CD4-positive, alpha-beta memory T cell (primary cell): ENCODE data around the gene GAR1. TPM values are rescaled to one million over a fixed set of nuclear protein-coding genes. Genes with fewer than 3 reads are reported as not detected.
"Not testable (repeated sequence)": the region's sequence is repeated elsewhere in the genome, so short reads cannot be mapped to it uniquely, and the experiment has no call there.

Experiments
- CTCF ChIA-PET: fragments of 350-600 bp; sonication (Branson Sonifier 250); formaldehyde crosslinking; loops from one replicate; lab custom pipeline; 2021; ENCODE audit warnings: inconsistent platforms; ENCODE audit not compliant: partially characterized antibody; lab: Charles Lee
- POLR2A ChIA-PET: fragments of 350-600 bp; sonication (Branson Sonifier 250); formaldehyde crosslinking; loops from one replicate; lab custom pipeline; 2021; ENCODE audit not compliant: partially characterized antibody; lab: Charles Lee
- DNase-seq, 5 donors: peaks; one replicate each; pipeline versions ENCODE4 v3.0.0 to v3.0.0-alpha.2; 2020 to 2022; ENCODE audit warnings: mixed read lengths in 1 of 5
- H3K27ac ChIP-seq: one replicate; pipeline ENCODE4 v1.7.0; 2013; ENCODE audit warnings: low read depth, low read length
- H3K27me3 ChIP-seq: 2 replicates; pipeline ENCODE4 v1.7.0; 2013; ENCODE audit warnings: mild to moderate bottlenecking, low read length, moderate library complexity; ENCODE audit not compliant: insufficient read depth
- H3K36me3 ChIP-seq: 2 replicates; pipeline ENCODE4 v1.7.0; 2013; ENCODE audit warnings: mild to moderate bottlenecking, low read length, moderate library complexity; ENCODE audit not compliant: insufficient read depth
- H3K4me1 ChIP-seq: 2 replicates; pipeline ENCODE4 v1.7.0; 2013; ENCODE audit warnings: mild to moderate bottlenecking, low read length, moderate library complexity; ENCODE audit not compliant: insufficient read depth
- H3K4me3 ChIP-seq, 2 donors: one replicate each; pipeline ENCODE4 v1.7.0; 2013; ENCODE audit warnings: low read length in 2 of 2, mild to moderate bottlenecking in 1 of 2
- H3K9me3 ChIP-seq, 2 donors: one replicate each; pipeline ENCODE4 v1.7.0; 2013; ENCODE audit warnings: low read length in 2 of 2, control low read depth in 1 of 2; ENCODE audit not compliant: control insufficient read depth in 1 of 2
- H3K27ac Mint-ChIP-seq, 7 donors: one replicate each; pipeline ENCODE4 v1.8.0; 2020 to 2021; ENCODE audit warnings: mixed read lengths in 7 of 7, mild to moderate bottlenecking in 6 of 7, inconsistent platforms in 3 of 7, moderate library complexity in 3 of 7
- H3K27me3 Mint-ChIP-seq, 2 donors: one replicate each; pipeline ENCODE4 v1.8.0; 2020 to 2021; ENCODE audit warnings: mixed read lengths in 2 of 2
- H3K36me3 Mint-ChIP-seq, 2 donors: one replicate each; pipeline ENCODE4 v1.8.0; 2020 to 2021; ENCODE audit warnings: mixed read lengths in 2 of 2, inconsistent platforms in 1 of 2, mild to moderate bottlenecking in 1 of 2
- H3K4me1 Mint-ChIP-seq, 4 donors: one replicate each; pipeline ENCODE4 v1.8.0; 2020 to 2021; ENCODE audit warnings: mixed read lengths in 4 of 4, mild to moderate bottlenecking in 1 of 4
- H3K4me3 Mint-ChIP-seq, 8 donors: one replicate each; pipeline ENCODE4 v1.8.0; 2020 to 2021; ENCODE audit warnings: mixed read lengths in 8 of 8, mild to moderate bottlenecking in 7 of 8, moderate library complexity in 6 of 8, inconsistent platforms in 3 of 8
- H3K9me3 Mint-ChIP-seq, 8 donors: one replicate each; pipeline ENCODE4 v1.8.0; 2020 to 2021; ENCODE audit warnings: mixed read lengths in 8 of 8, mild to moderate bottlenecking in 5 of 8, inconsistent platforms in 3 of 8, moderate library complexity in 1 of 8
- intact Hi-C: fragments of 100-400 bp; cut with micrococcal nuclease; formaldehyde crosslinking; loops from one replicate; pipeline ENCODE4 v1.15.1; 2023
- polyA plus RNA-seq, 2 donors: library from polyadenylated mRNA; unstranded; fragments of 300-500 nt; fragmentation: Illumina TruSeq; gene quantifications; one replicate each; pipeline ENCODE4 v1.2.3, GENCODE V29; 2021
- total RNA-seq, 2 experiments: library from RNA; stranded (reverse); gene quantifications; one replicate each; pipeline ENCODE4 v1.2.3, GENCODE V29; 2021

GAR1 gene
- total and polyA plus RNA-seq, 4 experiments from 2014 or later = 10.4 to 22.6 (median 13.9) TPM

DNA sequence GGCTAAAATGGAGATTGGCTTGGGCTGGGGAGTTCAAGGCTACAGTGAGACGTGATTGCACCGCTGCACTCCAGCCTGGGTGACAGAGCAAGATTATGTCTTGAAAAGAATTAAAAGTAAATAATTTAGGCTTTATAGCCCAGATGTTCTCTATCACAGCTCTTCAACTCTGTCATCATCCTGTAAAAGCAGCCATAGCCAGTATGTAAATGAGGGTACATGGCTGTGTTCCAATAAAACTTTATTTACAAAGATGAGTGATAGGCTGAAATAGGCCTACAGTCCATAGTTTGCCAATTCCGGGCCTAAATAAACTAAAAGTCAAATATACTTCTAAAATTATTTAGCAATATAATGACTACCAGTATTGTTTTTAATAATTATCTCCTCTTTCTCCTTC is 21.4 kb downstream of the GAR1 start:
- H3K27ac Mint-ChIP-seq = no peak overlapping the region
- H3K9me3 ChIP-seq = no peaks in the 10 kb centered on the region
- H3K9me3 Mint-ChIP-seq = peaks cover 0 to 3% (median 0%) of the 10 kb centered on the region in 8 donors
- H3K27me3 ChIP-seq = no peaks in the 10 kb centered on the region
- H3K4me3 Mint-ChIP-seq = no peak overlapping the region
- CTCF ChIA-PET = no interaction called here
- intact Hi-C loops = no loop called here
- no peaks in the 10 kb centered on the region for H3K4me1 Mint-ChIP-seq
- H3K27me3 Mint-ChIP-seq = no peaks in the 10 kb centered on the region
- no peak overlapping the region for H3K27ac ChIP-seq
- POLR2A ChIA-PET = no interaction called here
- H3K4me3 ChIP-seq = no peak overlapping the region
- H3K36me3 Mint-ChIP-seq = peaks cover 5 to 28% of the 10 kb centered on the region in 2 donors
- H3K36me3 ChIP-seq = no peaks in the 10 kb centered on the region
- H3K4me1 ChIP-seq = no peaks in the 10 kb centered on the region
- DNase-seq = no peak

DNA sequence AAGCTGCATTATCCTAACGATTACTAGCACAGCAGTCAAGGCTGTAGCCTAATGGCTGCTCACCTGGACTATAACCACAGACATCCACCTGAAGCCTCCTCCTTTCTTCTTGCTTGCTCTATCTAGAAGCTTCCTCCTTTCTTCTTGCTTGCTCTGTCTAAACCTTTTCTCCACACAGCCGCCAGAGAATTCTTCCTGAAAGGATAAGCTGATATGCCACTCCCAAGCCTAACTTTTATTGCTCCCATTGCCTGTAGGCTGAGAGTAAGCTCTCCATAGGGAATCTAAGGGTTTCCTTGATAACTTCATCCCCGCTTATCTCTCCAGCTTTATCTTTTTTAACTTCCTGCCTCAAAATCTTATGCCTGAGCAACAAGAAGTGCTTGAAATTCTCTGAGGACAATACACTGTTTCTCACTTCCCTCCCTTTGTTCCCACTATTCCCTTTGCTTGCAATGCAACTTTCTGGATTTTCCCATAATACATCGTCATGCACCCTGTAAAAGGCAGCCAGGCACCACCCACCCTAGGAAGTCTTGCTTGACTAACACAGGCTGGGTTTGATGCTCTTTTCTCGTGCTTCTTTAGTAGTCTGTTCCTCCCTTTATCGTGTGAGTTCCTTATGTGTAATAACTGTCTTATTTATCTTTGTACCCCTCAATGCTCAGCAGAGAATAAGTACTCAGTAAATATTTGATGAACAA is 31.0 kb downstream of the GAR1 start:
- Mint-ChIP-seq H3K36me3 (no peaks in the 10 kb centered on the region), H3K9me3 (no peaks in the 10 kb centered on the region), H3K4me1 (no peaks in the 10 kb centered on the region), H3K4me3 (no peak overlapping the region), H3K27ac (no peak overlapping the region), H3K27me3 (no peaks in the 10 kb centered on the region)
- no peak overlapping the region for H3K4me3 ChIP-seq
- CTCF ChIA-PET = no interaction called here
- H3K27me3 ChIP-seq = no peaks in the 10 kb centered on the region
- no peaks in the 10 kb centered on the region for H3K4me1 ChIP-seq
- no peaks in the 10 kb centered on the region for H3K9me3 ChIP-seq
- POLR2A ChIA-PET = no interaction called here
- DNase-seq = no peak
- H3K27ac ChIP-seq = no peak overlapping the region
- intact Hi-C loops = no loop called here
- no peaks in the 10 kb centered on the region for H3K36me3 ChIP-seq

DNA sequence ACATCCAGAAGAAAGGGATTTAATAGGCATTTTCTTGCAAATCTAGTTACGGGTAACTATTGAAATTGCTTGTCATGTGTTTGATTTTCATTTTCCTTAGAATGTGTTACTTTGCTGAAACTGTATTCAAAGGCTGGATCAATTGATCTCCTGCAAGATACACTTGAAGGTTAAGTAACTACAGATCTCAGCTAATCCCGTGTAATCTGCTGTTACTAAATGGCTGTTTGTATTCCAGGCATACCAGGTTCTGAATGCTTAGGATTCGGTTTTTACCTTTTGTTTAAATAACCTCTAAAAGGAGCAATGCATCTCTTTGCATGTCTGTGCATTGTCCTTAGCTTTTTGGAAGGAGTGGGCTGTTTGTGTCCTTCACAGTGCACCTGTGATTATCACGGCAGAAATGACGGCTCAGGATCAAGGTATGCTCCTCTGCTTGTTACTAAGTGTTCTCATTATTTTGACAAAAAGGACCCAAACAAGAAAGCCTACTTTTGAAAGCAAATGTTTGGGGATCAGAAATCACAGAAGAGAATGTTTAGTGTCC is 32.4 kb downstream of the GAR1 start, which contains the start of gene LRIT3:
LRIT3 (plus strand) TSS at position 212 of the 547 bp plus-strand sequence; CDS start at position 307, 95 bp downstream.
- Mint-ChIP-seq H3K27ac (no peak within 1 kb of the TSS), H3K27me3 (no peaks in the 10 kb centered on the region), H3K4me1 (peaks cover 0 to 1% (median 0%) of the 10 kb centered on the region in 4 donors), H3K36me3 (peaks cover 6 to 8% of the 10 kb centered on the region in 2 donors), H3K4me3 (no peak within 1 kb of the TSS), H3K9me3 (peaks cover 0 to 2% (median 0%) of the 10 kb centered on the region in 8 donors)
- POLR2A ChIA-PET = no interaction called here
- Histone ChIP-seq H3K27ac (no peak within 1 kb of the TSS), H3K9me3 (no peaks in the 10 kb centered on the region), H3K4me1 (no peaks in the 10 kb centered on the region), H3K36me3 (no peaks in the 10 kb centered on the region), H3K27me3 (no peaks in the 10 kb centered on the region), H3K4me3 (no peak within 1 kb of the TSS)
- CTCF ChIA-PET = no interaction called here
- intact Hi-C loops = no loop called here
- no peak for DNase-seq

DNA sequence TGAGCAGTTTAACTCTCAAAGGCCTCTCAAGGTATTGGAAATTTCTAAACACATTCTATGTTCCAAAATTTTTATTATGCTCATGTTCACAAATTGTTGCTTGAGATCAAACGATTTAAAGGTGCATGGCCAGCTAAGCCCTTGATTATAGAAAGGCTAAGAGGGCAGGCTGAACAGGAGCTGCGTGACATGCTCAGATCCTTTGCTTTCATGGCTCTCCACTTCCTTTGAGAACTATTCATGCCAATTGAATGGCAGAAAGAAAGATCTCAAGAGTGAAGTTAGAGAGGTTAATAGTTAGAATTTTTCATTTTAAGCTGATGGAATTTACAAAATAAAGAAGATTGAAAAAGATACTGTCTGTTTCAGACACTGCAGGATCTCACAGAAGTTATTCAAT is 32.9 kb downstream of the GAR1 start:
- Mint-ChIP-seq H3K4me1 (peaks cover 0 to 7% (median 0%) of the 10 kb centered on the region in 4 donors), H3K9me3 (peaks cover 0 to 5% (median 0%) of the 10 kb centered on the region in 8 donors), H3K27me3 (no peaks in the 10 kb centered on the region), H3K4me3 (no peak overlapping the region), H3K27ac (no peak overlapping the region), H3K36me3 (peaks cover 10 to 13% of the 10 kb centered on the region in 2 donors)
- intact Hi-C loops = no loop called here
- Histone ChIP-seq H3K27ac (no peak overlapping the region), H3K4me1 (no peaks in the 10 kb centered on the region), H3K36me3 (no peaks in the 10 kb centered on the region), H3K4me3 (no peak overlapping the region), H3K9me3 (no peaks in the 10 kb centered on the region), H3K27me3 (no peaks in the 10 kb centered on the region)
- DNase-seq = no peak
- CTCF ChIA-PET = no interaction called here
- POLR2A ChIA-PET = no interaction called here

DNA sequence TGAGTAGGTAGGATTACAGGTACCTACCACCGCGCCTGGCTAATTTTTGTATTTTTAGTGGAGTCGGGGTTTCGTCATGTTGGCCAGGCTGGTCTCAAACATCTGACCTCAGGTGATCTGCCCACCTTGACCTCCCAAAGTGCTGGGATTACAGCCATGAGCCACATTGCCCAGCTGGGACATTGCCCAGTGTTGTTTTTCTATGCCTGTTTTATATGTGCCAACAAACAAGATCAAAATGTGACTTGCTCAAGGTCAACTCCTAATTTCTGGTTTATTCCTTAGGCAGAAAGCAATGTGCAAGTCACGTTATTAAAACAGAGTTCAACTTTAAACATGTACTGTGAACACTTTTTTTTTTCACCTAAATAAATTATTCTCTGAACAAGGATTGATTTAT is 35.0 kb downstream of the GAR1 start:
- intact Hi-C loops = no loop called here
- CTCF ChIA-PET = no interaction called here
- Histone ChIP-seq H3K27ac (no peak overlapping the region), H3K4me1 (no peaks in the 10 kb centered on the region), H3K4me3 (no peak overlapping the region), H3K27me3 (no peaks in the 10 kb centered on the region), H3K9me3 (no peaks in the 10 kb centered on the region), H3K36me3 (no peaks in the 10 kb centered on the region)
- no peak overlapping the region for H3K27ac Mint-ChIP-seq
- no peak for DNase-seq
- POLR2A ChIA-PET = no interaction called here
- H3K4me1 Mint-ChIP-seq = peaks cover 0 to 11% (median under 1%) of the 10 kb centered on the region in 4 donors
- peaks cover 0 to 5% (median 0%) of the 10 kb centered on the region in 8 donors for H3K9me3 Mint-ChIP-seq
- no peaks in the 10 kb centered on the region for H3K27me3 Mint-ChIP-seq
- peaks cover 13 to 27% of the 10 kb centered on the region in 2 donors for H3K36me3 Mint-ChIP-seq
- no peak overlapping the region for H3K4me3 Mint-ChIP-seq

DNA sequence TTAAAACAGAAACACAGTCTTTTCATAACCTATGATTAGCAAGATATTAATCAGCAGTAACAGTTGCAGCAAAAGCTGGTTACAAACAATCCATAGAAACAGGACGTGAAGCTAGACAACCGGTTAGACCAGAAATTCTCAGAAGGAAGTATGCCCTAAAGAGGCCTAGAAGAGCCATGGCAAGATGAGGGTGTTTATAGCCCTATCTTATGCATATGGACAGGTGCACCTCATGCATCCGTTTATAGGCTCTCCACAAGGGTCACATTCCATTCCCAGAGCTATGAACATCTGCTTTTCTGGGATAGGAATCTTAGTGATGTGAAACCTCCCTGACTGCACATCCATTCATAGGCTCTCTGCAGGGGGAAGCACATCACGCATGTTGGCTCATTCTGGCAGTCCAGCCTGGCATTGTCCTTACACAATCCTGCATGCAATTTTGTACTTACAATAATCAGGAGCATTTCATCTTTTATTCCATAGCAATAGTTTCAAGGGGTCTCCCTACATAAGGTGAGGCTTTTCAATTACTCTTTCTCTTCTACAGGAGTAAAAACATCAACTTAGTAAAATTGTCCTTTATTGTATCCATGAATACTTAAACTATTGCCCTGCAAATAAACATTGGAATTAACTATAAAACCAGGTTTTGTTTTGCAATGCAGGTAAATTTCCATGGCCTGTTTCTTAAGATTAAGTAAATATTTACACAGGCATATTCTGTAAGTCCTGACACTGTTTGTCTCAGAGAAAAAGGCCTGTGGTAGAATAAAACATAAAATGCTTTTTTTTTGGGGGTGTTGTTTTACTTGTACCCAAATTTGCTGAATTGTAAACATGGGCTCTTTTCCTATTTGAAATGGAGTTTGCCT is 44.1 kb downstream of the GAR1 start:
- H3K4me1 ChIP-seq, H3K4me3 Mint-ChIP-seq, H3K4me1 Mint-ChIP-seq, H3K27ac Mint-ChIP-seq, H3K27me3 Mint-ChIP-seq, H3K27me3 ChIP-seq, intact Hi-C loops, DNase-seq, POLR2A ChIA-PET, H3K36me3 ChIP-seq, H3K4me3 ChIP-seq, H3K27ac ChIP-seq, H3K9me3 ChIP-seq, CTCF ChIA-PET: not testable (repeated sequence)
- H3K36me3 Mint-ChIP-seq = peaks cover 22 to 44% of the 10 kb centered on the region in 2 donors
- H3K9me3 Mint-ChIP-seq = peaks cover 2 to 42% (median 32%) of the 10 kb centered on the region in 8 donors

DNA sequence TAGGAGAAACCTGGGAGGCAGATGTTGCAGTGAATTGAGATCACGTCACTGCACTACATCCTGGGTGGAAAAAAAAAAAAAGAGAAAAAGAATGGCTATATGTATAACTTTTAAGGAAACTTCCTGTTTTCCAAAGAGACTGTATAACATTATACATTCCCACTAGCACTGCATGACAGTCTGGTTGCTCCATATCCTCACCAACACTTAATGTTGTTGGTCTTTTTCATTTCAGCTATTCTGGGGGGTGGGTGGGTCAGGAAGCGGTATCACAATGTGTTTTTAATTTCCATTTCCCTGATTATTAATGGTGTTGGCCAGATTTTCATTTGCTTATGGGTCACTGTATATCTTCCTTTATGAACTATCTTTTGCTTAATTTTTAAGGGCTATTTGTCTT is 45.7 kb downstream of the GAR1 start:
- H3K27me3 Mint-ChIP-seq = no peaks in the 10 kb centered on the region
- no peak overlapping the region for H3K27ac Mint-ChIP-seq
- CTCF ChIA-PET = no interaction called here

More for the DNA sequence above, 45.7 kb downstream of the GAR1 start:
- POLR2A ChIA-PET = interaction anchor here (0.5 kb wide), 1 partner anchor 301 kb away, joined by 3 read pairs; the partner anchor contains the start of gene MCUB
- Mint-ChIP-seq H3K4me1 (no peaks in the 10 kb centered on the region), H3K4me3 (no peak overlapping the region), H3K9me3 (peaks cover 0 to 42% (median 31%) of the 10 kb centered on the region in 8 donors), H3K36me3 (peaks cover 15 to 30% of the 10 kb centered on the region in 2 donors)
- H3K27ac ChIP-seq = no peak overlapping the region
- H3K4me1 ChIP-seq = no peaks in the 10 kb centered on the region
- DNase-seq = no peak
- no peaks in the 10 kb centered on the region for H3K27me3 ChIP-seq
- no peaks in the 10 kb centered on the region for H3K36me3 ChIP-seq
- H3K9me3 ChIP-seq = no peaks in the 10 kb centered on the region
- intact Hi-C loops = no loop called here
- no peak overlapping the region for H3K4me3 ChIP-seq
